Fibroblast of gingiva (primary cell): ENCODE data around the gene MAPKBP1.
"Not testable (repeated sequence)": the region's sequence is repeated elsewhere in the genome, so short reads cannot be mapped to it uniquely, and the experiment has no call there.

ENCODE experiments used
- DNase-seq: peaks from one replicate; pipeline ENCODE4 v3.0.0-alpha.2; 2011; ENCODE audit warnings: low read depth

The MAPKBP1 gene

GRCh38 chr15:41827880-41828806, 53.9 kb downstream of the MAPKBP1 start, which contains the start of gene JMJD7:
Gene JMJD7 (plus strand): TSS chr15:41828092. CDS start chr15:41828125, 33 bp downstream.
- peak; percentile 84 for DNase-seq

DNA sequence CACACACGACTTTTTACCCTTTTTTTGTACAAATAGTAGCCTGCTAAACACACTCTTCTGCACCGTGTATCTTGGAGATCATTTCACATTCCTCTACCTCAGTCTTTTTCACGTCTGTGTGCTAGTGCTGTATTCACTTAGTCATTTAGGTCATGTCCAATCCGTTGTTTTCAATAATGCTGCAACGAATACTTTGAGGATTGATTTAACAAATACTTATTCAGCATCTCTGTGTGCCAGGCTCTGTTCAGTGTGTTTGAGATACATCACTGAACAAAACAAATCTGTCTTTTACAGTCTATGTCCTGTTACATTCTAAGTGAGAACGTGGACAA, 54.5 kb downstream of the MAPKBP1 start:
- no peak for DNase-seq

- DNase-seq = no peak
Measured at GRCh38 chr15:41829959-41830646, 55.8 kb downstream of the MAPKBP1 start.

DNA sequence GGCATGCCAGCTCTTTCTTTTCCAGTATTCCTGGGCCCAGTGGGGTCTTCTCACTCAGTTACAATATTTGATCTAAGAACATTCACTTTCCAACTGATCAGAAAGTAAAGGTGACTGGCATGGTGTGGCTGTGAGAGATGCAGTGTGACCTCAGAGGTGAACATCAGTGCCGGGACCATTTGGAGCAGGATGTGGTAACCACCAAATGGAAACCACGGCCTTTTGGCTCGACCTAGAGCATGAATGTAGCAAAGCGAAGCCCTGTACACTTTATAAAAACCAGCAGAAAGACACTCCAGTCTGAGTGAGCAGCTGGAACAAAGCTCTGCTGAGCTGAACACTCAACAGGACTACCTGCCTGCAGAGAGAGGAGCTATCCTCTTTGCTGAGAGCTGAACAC, 57.0 kb downstream of the MAPKBP1 start:
- not testable (repeated sequence) for DNase-seq

DNA sequence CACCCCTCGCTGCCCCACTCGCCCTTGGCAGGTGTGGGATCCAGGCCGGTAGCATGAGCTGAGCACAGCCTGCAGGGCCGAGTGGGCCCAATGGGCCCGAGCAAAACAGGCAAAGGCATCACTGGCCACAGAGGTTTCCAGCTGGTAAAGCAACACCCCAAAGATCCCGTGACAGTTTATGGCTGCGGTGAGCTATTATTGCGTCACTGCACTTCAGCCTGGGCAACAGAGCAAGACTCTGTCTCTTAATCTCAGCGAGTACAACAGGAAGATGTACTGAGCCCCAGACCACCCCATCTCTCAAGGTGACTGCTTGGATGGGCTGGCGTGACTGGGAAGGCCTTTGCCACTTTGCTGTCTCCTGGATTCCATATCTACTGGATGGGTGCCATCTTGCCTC, 57.9 kb downstream of the MAPKBP1 start:
- DNase-seq = no peak

DNA sequence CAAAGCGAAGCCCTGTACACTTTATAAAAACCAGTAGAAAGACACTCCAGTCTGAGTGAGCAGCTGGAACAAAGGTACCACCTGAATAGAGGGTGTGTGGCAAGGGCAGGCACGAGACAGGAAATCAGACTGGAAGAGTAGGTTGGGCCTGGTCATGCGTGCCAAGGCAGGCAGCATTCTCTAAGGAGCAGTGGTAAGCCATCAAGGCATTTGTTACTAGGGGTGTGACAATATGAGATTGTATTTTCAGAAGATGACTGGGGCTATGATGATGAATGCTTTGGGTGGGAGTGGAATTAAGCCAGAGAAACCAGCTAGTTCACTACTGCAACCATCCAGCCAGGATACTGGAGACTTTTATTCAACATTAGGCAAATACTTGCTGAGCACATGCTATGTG, 58.6 kb downstream of the MAPKBP1 start:
- DNase-seq = no peak

DNA sequence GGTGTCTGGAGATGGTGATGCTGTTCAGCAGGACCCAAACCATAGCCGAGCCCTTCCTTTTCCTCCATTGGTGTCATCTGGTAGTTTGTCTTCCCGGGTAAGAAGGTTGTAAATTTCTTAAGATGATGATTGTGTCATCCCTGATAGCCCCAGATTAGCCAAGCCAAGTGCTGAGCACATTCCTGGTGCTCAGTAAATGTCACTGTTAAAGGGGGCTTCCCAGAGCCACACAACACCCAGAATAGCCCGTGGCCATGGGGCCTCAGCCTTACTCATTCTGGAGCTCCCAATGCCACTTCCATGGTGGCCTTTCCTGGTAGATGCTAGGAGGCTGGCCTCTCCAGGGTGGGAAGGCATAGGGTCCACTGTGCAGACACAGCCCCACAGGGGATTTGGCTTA, 59.8 kb downstream of the MAPKBP1 start:
- no peak for DNase-seq

DNA sequence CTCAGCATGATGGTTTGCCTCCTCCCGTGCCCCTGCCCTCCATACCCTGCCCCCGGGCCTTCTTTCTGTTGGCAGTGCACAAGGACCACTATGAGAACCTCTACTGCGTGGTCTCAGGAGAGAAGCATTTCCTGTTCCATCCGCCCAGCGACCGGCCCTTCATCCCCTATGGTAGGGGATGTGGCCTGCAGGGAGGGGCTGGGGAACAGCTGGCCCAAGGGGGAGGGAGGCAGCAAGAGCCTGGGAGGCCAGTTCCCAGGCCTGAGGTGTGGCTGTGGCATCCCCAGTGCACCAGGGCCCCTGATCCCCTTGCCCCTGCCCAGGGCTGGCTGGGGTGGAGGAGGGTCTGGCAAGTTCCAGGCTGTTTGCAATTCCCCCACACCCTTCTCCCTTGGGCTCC, 61.8 kb downstream of the MAPKBP1 start:
- DNase-seq = no peak

DNA sequence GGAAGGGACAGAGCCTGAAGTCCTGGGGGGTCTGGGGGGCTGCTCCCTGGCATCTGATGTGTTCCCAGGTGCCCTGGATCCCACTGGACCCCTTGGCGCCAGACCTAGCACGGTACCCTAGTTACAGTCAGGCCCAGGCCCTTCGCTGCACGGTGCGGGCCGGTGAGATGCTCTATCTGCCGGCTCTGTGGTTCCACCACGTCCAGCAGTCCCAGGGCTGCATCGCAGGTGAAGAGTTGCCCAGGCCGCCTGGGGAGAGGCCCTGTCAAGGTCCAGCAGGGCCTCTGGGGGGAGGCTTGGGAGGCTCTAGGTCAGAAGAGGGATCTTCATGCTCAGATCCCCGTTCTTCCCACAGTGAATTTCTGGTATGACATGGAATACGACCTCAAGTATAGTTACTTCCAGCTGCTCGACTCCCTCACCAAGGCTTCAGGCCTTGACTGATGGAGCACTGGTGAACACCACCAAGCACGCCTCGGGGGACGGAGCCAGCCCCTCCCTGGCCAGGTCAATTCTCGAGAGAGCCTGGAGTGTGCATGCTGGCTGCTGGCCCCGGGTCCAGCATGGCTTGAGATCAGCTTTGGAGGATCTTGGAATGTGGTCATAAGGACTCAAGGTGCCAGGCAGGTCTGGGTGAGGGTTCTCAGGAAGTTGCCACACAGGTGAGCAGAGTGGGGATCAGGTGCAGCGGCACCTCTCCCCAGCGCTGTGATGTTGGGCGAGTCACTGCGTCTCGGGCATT, 62.6 kb downstream of the MAPKBP1 start:
- DNase-seq = no peak

- DNase-seq = no peak
Measured at GRCh38 chr15:41838400-41838897, 64.2 kb downstream of the MAPKBP1 start, which contains the start of gene PLA2G4B. Gene PLA2G4B (plus strand): TSS chr15:41838847. CDS start chr15:41838914, 67 bp downstream.

GRCh38 chr15:41839781-41840491, 65.7 kb downstream of the MAPKBP1 start:
- no peak for DNase-seq

DNA sequence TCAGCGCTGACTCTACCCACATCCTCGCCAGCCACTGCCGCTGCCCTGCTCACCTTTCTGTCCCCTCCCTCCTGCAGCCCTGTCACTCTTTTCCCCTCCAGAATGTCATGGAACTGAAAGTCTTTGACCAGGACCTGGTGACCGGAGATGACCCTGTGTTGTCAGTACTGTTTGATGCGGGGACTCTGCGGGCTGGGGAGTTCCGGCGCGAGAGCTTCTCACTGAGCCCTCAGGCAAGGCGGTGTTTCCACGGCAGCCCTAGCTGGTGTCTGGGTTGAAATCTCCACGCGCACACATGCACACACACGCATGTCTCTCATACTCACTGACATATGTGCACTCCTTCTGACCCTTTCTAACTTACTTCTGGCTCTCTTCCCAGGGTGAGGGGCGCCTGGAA, 66.4 kb downstream of the MAPKBP1 start:
- DNase-seq = no peak

DNA sequence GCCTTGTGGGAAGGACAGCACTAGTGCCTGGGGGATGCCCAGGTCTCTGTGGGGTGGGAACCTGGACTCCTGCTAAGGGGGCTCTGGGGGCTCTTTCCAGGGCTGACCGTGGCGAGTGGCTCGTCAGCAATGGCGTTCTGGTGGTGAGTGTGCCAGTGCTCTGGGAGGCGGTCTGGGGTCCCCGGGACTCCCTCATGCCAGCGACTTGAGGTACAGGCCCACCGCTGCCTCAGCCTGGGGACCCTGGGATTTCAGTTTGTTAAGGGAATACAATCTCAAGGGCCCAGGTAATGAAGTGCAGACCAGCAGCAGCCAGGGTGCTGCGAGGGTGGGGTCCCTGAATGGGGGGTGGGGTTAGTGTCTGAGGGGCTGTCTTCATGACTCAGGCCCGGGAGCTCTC, 66.8 kb downstream of the MAPKBP1 start:
- DNase-seq = no peak

GRCh38 chr15:41842229-41842628, 67.9 kb downstream of the MAPKBP1 start:
- no peak for DNase-seq

DNA sequence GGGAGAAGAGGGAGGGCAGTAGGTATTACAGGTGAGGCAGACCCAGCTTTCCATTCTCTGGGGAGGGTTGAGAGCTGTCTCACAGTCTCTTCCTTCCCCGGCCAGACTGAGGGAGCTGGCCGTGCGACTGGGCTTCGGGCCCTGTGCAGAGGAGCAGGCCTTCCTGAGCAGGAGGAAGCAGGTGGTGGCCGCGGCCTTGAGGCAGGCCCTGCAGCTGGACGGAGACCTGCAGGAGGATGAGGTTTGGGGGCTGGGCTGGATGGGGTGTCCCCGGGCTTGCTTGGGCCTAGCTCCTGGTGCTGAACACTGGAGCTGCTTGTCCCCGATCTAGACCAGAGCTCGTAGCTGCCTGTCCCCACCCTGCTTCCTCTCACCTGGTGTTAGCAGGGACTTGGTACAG, 69.3 kb downstream of the MAPKBP1 start:
- DNase-seq = no peak

GRCh38 chr15:41844814-41845213, 70.5 kb downstream of the MAPKBP1 start:
- no peak for DNase-seq

- no peak for DNase-seq
Measured at GRCh38 chr15:41847206-41847605, 72.9 kb downstream of the MAPKBP1 start.

GRCh38 chr15:41847981-41848380, 73.7 kb downstream of the MAPKBP1 start:
- DNase-seq = no peak

DNA sequence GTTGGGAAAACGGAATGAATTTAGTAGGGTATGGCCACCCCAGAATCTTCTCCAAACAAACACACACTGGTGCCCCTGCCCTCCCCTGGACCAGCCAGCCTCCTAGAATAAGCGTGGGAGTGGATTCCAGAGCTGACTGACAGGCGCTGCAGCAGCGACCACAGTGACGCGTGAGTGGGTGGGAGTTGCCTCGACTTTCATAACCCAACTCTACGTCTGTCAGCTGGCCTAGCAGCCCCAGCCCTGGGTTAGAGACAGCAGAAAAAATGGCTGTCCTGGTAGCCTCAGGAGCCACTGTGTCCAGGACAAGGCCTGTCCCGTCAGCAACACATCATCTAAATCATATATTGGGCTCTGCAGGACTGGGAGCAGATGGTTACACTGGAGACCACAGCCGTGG, 74.3 kb downstream of the MAPKBP1 start:
- DNase-seq = no peak

- DNase-seq = no peak
Measured at GRCh38 chr15:41849204-41849603, 74.9 kb downstream of the MAPKBP1 start.

GRCh38 chr15:41849861-41850260, 75.6 kb downstream of the MAPKBP1 start:
- DNase-seq = no peak
